Activated T-cell treated with anti-CD3 and anti-CD28 coated beads for 1 hour (primary cell): ENCODE data around the gene RRAGA.
"Not testable (repeated sequence)": the region's sequence is repeated elsewhere in the genome, so short reads cannot be mapped to it uniquely, and the experiment has no call there.

ENCODE experiments used
- DNase-seq: peaks from one replicate; pipeline ENCODE4 v3.0.0-alpha.2; 2020; ENCODE audit warnings: low read depth

Gene RRAGA

GRCh38 chr9:19048966-19049916 lies at the start of gene RRAGA:
TSS of gene RRAGA (plus strand) at chr9:19049427. CDS start at chr9:19049660, 233 bp downstream.
- peak; percentile 87 for DNase-seq

- no peak for DNase-seq
Observed at GRCh38 chr9:19000133-19000532, 49.1 kb upstream of the RRAGA start.

GRCh38 chr9:19009391-19009965 lies 39.7 kb upstream of the RRAGA start:
- DNase-seq: no peak

GRCh38 chr9:19018201-19018600 lies 31.0 kb upstream of the RRAGA start:
- DNase-seq: no peak

GRCh38 chr9:19020886-19021455 lies 28.3 kb upstream of the RRAGA start:
- DNase-seq: no peak

GRCh38 chr9:19021649-19022048 lies 27.6 kb upstream of the RRAGA start:
- not testable (repeated sequence) for DNase-seq

GRCh38 chr9:19022206-19022605 lies 27.0 kb upstream of the RRAGA start:
- DNase-seq: no peak

GRCh38 chr9:19023078-19023477 lies 26.1 kb upstream of the RRAGA start:
- DNase-seq: no peak

GRCh38 chr9:19026375-19026774 lies 22.9 kb upstream of the RRAGA start:
- DNase-seq: no peak

- DNase-seq: no peak
Observed at GRCh38 chr9:19027825-19028224, 21.4 kb upstream of the RRAGA start.

- no peak for DNase-seq
Observed at GRCh38 chr9:19028835-19029451, 20.3 kb upstream of the RRAGA start.

- no peak for DNase-seq
Observed at GRCh38 chr9:19030899-19031298, 18.3 kb upstream of the RRAGA start.

- no peak for DNase-seq
Observed at GRCh38 chr9:19032406-19032805, 16.8 kb upstream of the RRAGA start.

GRCh38 chr9:19033015-19033414 lies 16.2 kb upstream of the RRAGA start, which contains the start of gene SAXO1:
TSS of gene SAXO1 (minus strand) at chr9:19033209. CDS start at chr9:19032908, 301 bp downstream.
- DNase-seq: no peak

GRCh38 chr9:19036611-19037010 lies 12.6 kb upstream of the RRAGA start:
- no peak for DNase-seq

- DNase-seq: no peak
Observed at GRCh38 chr9:19049917-19050636, 850 bp downstream of the RRAGA start.

GRCh38 chr9:19050637-19051591 lies 1.7 kb downstream of the RRAGA start:
- no peak for DNase-seq

- no peak for DNase-seq
Observed at GRCh38 chr9:19057033-19057432, 7.8 kb downstream of the RRAGA start.

GRCh38 chr9:19074229-19074628 lies 25.0 kb downstream of the RRAGA start:
- no peak for DNase-seq

GRCh38 chr9:19074836-19075235 lies 25.6 kb downstream of the RRAGA start:
- no peak for DNase-seq

- DNase-seq: no peak
Observed at GRCh38 chr9:19085295-19085694, 36.1 kb downstream of the RRAGA start.
